Measurements from ENCODE around the gene CELA2A. TPM values are rescaled to one million over a fixed set of nuclear protein-coding genes. Genes with fewer than 3 reads are reported as not detected.
"Not testable (repeated sequence)": the region's sequence is repeated elsewhere in the genome, so short reads cannot be mapped to it uniquely, and the experiment has no call there.

The CELA2A gene
- total and polyA plus RNA-seq, 2 donors (not counting 3 experiments of a cell fraction or from before 2014, with no cell fraction given) = not detected

DNA sequence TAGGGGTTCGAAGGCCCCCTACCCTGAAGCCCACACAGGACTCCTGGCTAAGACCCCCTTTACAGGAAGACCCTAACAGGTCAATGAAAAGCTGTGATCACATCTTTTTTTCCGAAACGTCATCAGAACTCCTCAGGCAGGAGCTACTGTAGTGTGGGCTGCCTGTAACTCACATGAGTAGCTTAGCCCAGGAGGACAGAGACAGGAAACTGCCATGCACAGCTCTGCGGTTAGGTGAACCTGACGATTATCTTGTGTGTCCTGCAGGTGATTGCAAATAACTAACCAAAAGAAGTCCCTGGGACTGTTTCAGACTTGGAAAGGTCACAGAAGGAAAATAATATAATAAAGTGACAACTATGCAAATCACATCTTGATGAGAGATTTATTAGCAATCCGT is 15.2 kb downstream of the CELA2A start:
- H2AFZ ChIP-seq (ENCODE audit: low read depth, low read length); H3K36me3 ChIP-seq (ENCODE audit: control insufficient read depth in 2 of 2, extremely low read depth in 1 of 2, insufficient read depth in 2 of 2, low read length in 2 of 2); BruUV-seq (replicated peaks); H3K9ac ChIP-seq (replicated peaks; ENCODE audit: extremely low read depth, insufficient read depth, low read length); H3K27me3 ChIP-seq (ENCODE audit: control insufficient read depth in 2 of 2, insufficient read depth in 2 of 2, low read length in 2 of 2); POLR2A ChIA-PET; H3K4me1 ChIP-seq (ENCODE audit: control insufficient read depth, extremely low read depth, insufficient read depth, low read length); H4K20me1 ChIP-seq (replicated peaks; ENCODE audit: control insufficient read depth, extremely low read depth, insufficient read depth, low read length); H3K27ac ChIP-seq (ENCODE audit: insufficient read depth, low read depth, low read length); dilution Hi-C loops (cut with MboI; ENCODE audit: extremely low pct_ligation_motif_present, low sequenced_read_pairs); H3K79me2 ChIP-seq (ENCODE audit: control insufficient read depth, insufficient read depth, low read length); DNase-seq (ENCODE audit: low read depth, low spot score); H3K9me3 ChIP-seq (replicated peaks; ENCODE audit: control insufficient read depth, insufficient read depth, low read length); intact Hi-C loops (cut with micrococcal nuclease); H3K9me1 ChIP-seq (replicated peaks; ENCODE audit: control insufficient read depth, extremely low read depth, insufficient read depth, low read length); H3K4me2 ChIP-seq (ENCODE audit: insufficient read depth, low read length); H3K4me3 ChIP-seq (replicated peaks in 1 of 3; ENCODE audit: insufficient read depth in 1 of 3, low read depth in 1 of 3, low read length in 3 of 3): not testable (repeated sequence)
- CTCF ChIA-PET = interaction anchor here (0.6 kb wide), 1 partner anchor 12 kb away, joined by 5 read pairs; no protein-coding TSS in a partner anchor
- FAIRE-seq = peak; percentile 43

DNA sequence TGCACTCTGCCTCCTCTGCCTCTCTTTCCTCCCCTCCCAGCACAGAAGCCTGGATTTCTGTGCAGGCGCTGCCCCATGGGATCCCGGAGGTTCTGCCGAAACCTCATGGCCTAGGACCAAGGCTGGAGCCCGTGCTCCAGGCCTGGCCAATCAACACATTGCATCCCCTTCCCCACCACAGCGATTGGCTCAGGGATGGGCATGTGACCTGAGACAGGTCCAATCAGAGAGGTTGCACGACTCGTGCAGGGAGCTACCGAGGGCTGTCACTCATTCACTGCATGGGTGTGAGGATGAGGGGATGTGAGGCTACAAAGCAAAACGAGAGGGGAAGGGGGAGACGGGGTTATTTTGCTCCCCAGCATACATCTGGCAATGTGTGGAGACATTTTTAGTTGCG is 16.1 kb downstream of the CELA2A start:
- CTCF ChIA-PET = no interaction called here

More for the DNA sequence above, 16.1 kb downstream of the CELA2A start:
- FAIRE-seq (no peak), DNase-seq (ENCODE audit: low read depth, low spot score) (no peak)
- BruUV-seq (replicated peaks) = no TSS peak
- POLR2A ChIA-PET = no interaction called here
- H3K36me3 ChIP-seq (ENCODE audit: control insufficient read depth in 2 of 2, extremely low read depth in 1 of 2, insufficient read depth in 2 of 2, low read length in 2 of 2) = no peaks in the 10 kb centered on the region
- H3K4me1 ChIP-seq (ENCODE audit: control insufficient read depth, extremely low read depth, insufficient read depth, low read length) = no peaks in the 10 kb centered on the region
- H3K4me2 ChIP-seq (ENCODE audit: insufficient read depth, low read length) = no peak overlapping the region
- intact Hi-C loops (cut with micrococcal nuclease) (no loop called here), dilution Hi-C loops (cut with MboI; ENCODE audit: extremely low pct_ligation_motif_present, low sequenced_read_pairs) (no loop called here)
- H3K4me3 ChIP-seq (replicated peaks in 1 of 3; ENCODE audit: insufficient read depth in 1 of 3, low read depth in 1 of 3, low read length in 3 of 3) = no peak overlapping the region
- H3K9ac ChIP-seq (replicated peaks; ENCODE audit: extremely low read depth, insufficient read depth, low read length) = no peak overlapping the region
- H3K27ac ChIP-seq (ENCODE audit: insufficient read depth, low read depth, low read length) = no peak overlapping the region
- TF ChIP-seq GATA2 (IDR thresholded peaks at IDR 0.05; ENCODE audit: insufficient read depth, insufficient read length, low read depth, low read length) = no peak
- TF ChIP-seq, protein P1, sequence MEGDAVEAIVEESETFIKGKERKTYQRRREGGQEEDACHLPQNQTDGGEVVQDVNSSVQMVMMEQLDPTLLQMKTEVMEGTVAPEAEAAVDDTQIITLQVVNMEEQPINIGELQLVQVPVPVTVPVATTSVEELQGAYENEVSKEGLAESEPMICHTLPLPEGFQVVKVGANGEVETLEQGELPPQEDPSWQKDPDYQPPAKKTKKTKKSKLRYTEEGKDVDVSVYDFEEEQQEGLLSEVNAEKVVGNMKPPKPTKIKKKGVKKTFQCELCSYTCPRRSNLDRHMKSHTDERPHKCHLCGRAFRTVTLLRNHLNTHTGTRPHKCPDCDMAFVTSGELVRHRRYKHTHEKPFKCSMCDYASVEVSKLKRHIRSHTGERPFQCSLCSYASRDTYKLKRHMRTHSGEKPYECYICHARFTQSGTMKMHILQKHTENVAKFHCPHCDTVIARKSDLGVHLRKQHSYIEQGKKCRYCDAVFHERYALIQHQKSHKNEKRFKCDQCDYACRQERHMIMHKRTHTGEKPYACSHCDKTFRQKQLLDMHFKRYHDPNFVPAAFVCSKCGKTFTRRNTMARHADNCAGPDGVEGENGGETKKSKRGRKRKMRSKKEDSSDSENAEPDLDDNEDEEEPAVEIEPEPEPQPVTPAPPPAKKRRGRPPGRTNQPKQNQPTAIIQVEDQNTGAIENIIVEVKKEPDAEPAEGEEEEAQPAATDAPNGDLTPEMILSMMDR (IDR thresholded peaks at IDR 0.05; ENCODE audit: extremely low read depth in 1 of 2, insufficient read depth in 1 of 2, low read depth in 1 of 2, low read length in 2 of 2) = no peak
- TF ChIP-seq JUN (IDR thresholded peaks at IDR 0.05; ENCODE audit: borderline replicate concordance, insufficient read depth, insufficient read length, low read depth) = no peak
- no peak for TF ChIP-seq FOS (IDR thresholded peaks at IDR 0.05; ENCODE audit: borderline replicate concordance, insufficient read depth, low read length)
- H2AFZ ChIP-seq (ENCODE audit: low read depth, low read length) = no peak overlapping the region
- no peaks in the 10 kb centered on the region for H3K9me3 ChIP-seq (replicated peaks; ENCODE audit: control insufficient read depth, insufficient read depth, low read length)
- no peaks in the 10 kb centered on the region for H3K27me3 ChIP-seq (ENCODE audit: control insufficient read depth in 2 of 2, insufficient read depth in 2 of 2, low read length in 2 of 2)
- no peaks in the 10 kb centered on the region for H3K9me1 ChIP-seq (replicated peaks; ENCODE audit: control insufficient read depth, extremely low read depth, insufficient read depth, low read length)
- no peaks in the 10 kb centered on the region for H3K79me2 ChIP-seq (ENCODE audit: control insufficient read depth, insufficient read depth, low read length)
- no peaks in the 10 kb centered on the region for H4K20me1 ChIP-seq (replicated peaks; ENCODE audit: control insufficient read depth, extremely low read depth, insufficient read depth, low read length)

All from endothelial cell of umbilical vein (primary cell).